Nephron progenitor cell (in vitro differentiated cells): ENCODE measurements around the gene DNMT3B.
"Not testable (repeated sequence)": the region's sequence is repeated elsewhere in the genome, so short reads cannot be mapped to it uniquely, and the experiment has no call there.

Experiments
- DNase-seq: peaks from one replicate; pipeline ENCODE4 v3.0.0; 2021
- H3K27ac Mint-ChIP-seq: 2 replicates; pipeline ENCODE4 v1.8.0; 2021; ENCODE audit warnings: mild to moderate bottlenecking, moderate library complexity, mixed read lengths
- H3K27me3 Mint-ChIP-seq: 2 replicates; pipeline ENCODE4 v1.8.0; 2021; ENCODE audit warnings: mild to moderate bottlenecking, low read depth, mixed read lengths; ENCODE audit not compliant: poor library complexity
- H3K36me3 Mint-ChIP-seq: 2 replicates; pipeline ENCODE4 v1.8.0; 2021; ENCODE audit warnings: low read depth, mixed read lengths
- H3K4me1 Mint-ChIP-seq: 2 replicates; pipeline ENCODE4 v1.8.0; 2021; ENCODE audit warnings: mixed read lengths
- H3K4me3 Mint-ChIP-seq: 2 replicates; pipeline ENCODE4 v1.8.0; 2021; ENCODE audit warnings: mild to moderate bottlenecking, moderate library complexity, mixed read lengths
- H3K9me3 Mint-ChIP-seq: 2 replicates; pipeline ENCODE4 v1.8.0; 2021; ENCODE audit warnings: mild to moderate bottlenecking, moderate library complexity, mixed read lengths
- TF ChIP-seq, protein P1 (sequence below): fragments of 200-600 bp; sonication (generic); IDR thresholded peaks from 2 replicates; pipeline ENCODE4 v1.5.0; 2021; ENCODE audit warnings: antibody characterized with exemption

Gene DNMT3B

DNA sequence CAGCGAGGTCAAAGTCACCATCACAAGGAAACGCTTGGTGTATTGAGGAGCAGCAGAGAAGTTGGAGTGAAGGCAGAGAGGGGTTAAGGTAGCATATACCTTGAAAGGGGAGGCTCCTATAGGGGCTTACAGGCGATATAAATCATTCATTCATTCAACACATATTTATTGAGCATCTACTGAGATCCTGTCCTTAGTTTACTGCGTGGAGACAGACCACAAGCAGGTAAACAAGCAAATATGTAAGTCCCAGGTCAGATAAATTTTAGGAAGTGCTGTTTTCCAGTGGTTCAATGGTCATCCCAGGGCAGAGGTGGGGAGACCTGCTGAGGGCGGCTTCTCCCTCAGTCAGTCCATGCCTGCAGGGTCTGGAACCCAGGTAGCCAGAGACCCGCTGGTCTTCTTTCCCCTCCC is 761 bp upstream of the DNMT3B start:
- TF ChIP-seq, protein P1, sequence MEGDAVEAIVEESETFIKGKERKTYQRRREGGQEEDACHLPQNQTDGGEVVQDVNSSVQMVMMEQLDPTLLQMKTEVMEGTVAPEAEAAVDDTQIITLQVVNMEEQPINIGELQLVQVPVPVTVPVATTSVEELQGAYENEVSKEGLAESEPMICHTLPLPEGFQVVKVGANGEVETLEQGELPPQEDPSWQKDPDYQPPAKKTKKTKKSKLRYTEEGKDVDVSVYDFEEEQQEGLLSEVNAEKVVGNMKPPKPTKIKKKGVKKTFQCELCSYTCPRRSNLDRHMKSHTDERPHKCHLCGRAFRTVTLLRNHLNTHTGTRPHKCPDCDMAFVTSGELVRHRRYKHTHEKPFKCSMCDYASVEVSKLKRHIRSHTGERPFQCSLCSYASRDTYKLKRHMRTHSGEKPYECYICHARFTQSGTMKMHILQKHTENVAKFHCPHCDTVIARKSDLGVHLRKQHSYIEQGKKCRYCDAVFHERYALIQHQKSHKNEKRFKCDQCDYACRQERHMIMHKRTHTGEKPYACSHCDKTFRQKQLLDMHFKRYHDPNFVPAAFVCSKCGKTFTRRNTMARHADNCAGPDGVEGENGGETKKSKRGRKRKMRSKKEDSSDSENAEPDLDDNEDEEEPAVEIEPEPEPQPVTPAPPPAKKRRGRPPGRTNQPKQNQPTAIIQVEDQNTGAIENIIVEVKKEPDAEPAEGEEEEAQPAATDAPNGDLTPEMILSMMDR: no peak
- H3K27ac Mint-ChIP-seq: peak overlapping the region; percentile 27
- no peaks in the 10 kb centered on the region for H3K36me3 Mint-ChIP-seq
- DNase-seq: no peak
- H3K27me3 Mint-ChIP-seq: no peaks in the 10 kb centered on the region
- no peaks in the 10 kb centered on the region for H3K9me3 Mint-ChIP-seq
- peaks cover 34% of the 10 kb centered on the region for H3K4me1 Mint-ChIP-seq
- peak overlapping the region; percentile 74 for H3K4me3 Mint-ChIP-seq

DNA sequence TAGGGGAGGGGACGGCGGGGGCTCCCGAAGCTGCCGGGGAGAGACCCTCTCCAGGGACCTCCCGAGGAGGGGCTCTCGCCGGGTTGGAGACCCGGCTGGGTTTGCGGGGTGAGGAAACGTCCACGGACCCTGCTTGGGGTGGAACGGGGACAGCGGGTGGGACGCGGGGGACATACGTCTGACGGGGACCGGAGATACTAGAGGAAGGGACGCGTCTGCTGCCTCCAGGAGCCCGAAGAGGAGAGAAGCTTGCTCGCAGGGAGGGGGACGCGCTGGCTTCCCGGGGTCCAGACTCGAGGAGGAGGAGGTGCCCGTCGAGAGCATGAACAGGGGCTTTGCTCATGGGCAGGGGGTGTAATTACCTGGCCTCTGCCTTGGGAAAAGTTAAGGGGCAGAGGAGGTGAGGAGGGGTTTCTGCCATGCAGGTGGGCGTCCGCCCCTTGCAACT is 593 bp downstream of the DNMT3B start:
- peaks cover 43% of the 10 kb centered on the region for H3K4me1 Mint-ChIP-seq
- TF ChIP-seq, protein P1: no peak
- no peaks in the 10 kb centered on the region for H3K9me3 Mint-ChIP-seq
- H3K36me3 Mint-ChIP-seq: peaks cover 7% of the 10 kb centered on the region
- peak overlapping the region; percentile 96 for H3K4me3 Mint-ChIP-seq
- DNase-seq: peak; percentile 51
- H3K27ac Mint-ChIP-seq: no peak overlapping the region
- H3K27me3 Mint-ChIP-seq: peaks cover 2% of the 10 kb centered on the region

DNA sequence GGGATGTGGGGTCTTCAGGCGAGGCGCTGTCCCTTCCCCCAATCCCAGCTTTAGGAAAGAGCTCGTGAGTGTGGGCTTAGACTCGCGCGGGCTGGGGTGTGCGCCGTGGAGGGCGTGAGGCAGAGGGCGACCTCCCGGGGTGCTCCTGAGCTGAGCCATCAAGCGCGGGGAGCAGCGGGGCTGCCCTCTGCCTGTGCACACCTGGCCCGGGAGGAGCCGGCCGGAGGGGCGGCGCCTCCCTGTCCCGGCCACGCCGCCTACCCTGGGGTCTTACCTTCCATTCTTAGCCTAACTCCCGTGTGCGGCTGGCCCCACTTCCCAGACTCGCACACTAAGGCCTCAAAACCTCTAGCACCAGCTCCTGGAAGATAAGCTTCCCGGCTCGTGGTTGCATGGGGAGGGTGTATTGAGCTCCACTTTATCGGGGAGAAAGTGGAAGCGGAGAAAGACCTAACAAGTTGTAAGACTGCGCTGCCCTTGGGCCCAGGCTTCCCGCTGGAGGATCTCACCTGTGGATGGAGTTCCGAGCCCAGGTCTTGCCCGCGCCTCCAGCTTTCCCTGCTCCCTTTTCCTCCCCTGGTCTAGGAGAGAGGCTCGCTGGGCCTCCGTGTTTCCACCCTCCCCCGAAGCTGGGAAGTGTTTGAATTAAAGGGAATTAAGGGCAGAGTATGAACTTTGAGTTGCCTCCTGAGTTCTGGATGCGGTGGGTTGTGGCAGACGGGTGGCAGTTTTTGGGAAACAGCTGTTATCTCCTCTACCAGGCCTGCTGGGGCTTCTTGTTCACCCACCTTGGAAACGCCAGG is 1.2 kb downstream of the DNMT3B start:
- no peaks in the 10 kb centered on the region for H3K9me3 Mint-ChIP-seq
- H3K4me1 Mint-ChIP-seq: peaks cover 45% of the 10 kb centered on the region
- H3K27me3 Mint-ChIP-seq: peaks cover 2% of the 10 kb centered on the region
- TF ChIP-seq, protein P1: no peak
- peak overlapping the region; percentile 96 for H3K4me3 Mint-ChIP-seq
- H3K36me3 Mint-ChIP-seq: peaks cover 7% of the 10 kb centered on the region
- H3K27ac Mint-ChIP-seq: no peak overlapping the region
- peak; percentile 27 for DNase-seq

DNA sequence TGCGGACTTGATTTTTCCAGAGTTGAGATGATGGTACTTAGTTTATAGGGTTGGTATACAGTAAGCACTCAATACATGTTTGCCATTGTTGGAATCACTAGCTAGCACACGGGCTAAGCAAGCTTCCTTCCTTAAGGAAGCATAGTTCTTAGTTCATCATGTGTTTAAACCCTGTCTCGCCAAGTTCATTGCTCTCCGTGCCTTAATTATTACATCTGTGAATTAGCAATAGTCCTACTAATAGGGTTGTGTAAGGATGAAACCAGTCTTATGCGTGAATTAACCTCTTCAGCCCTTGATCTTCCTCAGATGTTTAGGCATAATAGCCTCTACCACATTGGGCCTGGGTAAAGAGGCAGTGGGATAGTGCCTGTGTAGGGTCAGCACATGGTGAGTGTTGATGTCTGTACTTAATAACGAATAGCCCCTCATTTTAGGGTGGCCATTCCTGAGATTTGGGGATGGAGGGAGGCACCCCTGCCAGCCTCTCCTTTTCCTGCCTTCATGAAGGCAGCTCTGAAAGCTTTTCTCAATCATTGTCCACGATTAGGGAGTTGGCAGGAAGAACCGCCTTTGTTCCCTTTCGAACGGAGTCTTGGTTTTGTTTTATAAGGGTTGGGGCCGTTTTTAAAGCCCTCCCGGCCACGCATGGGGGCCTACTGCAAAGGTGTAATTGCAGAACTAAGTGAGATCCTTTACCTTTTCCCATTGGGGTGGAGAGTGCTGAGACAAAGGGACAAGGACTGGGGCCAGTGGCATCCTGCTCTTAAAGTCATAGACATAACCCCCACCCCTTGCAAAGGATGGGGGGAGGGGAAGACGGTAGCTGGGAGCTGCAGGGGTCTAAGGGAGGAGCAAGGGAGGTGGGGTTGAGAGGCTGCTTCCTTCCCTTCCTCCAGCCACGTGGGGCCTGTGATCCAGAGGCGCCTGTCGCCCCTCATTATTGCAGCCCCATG is 2.1 kb downstream of the DNMT3B start:
- Mint-ChIP-seq H3K9me3 (no peaks in the 10 kb centered on the region), H3K4me1 (peaks cover 45% of the 10 kb centered on the region), H3K36me3 (peaks cover 7% of the 10 kb centered on the region), H3K27ac (peak overlapping the region; percentile 66), H3K4me3 (peak overlapping the region; percentile 96), H3K27me3 (peaks cover 2% of the 10 kb centered on the region)
- TF ChIP-seq, protein P1: no peak
- DNase-seq: peak; percentile 33

DNA sequence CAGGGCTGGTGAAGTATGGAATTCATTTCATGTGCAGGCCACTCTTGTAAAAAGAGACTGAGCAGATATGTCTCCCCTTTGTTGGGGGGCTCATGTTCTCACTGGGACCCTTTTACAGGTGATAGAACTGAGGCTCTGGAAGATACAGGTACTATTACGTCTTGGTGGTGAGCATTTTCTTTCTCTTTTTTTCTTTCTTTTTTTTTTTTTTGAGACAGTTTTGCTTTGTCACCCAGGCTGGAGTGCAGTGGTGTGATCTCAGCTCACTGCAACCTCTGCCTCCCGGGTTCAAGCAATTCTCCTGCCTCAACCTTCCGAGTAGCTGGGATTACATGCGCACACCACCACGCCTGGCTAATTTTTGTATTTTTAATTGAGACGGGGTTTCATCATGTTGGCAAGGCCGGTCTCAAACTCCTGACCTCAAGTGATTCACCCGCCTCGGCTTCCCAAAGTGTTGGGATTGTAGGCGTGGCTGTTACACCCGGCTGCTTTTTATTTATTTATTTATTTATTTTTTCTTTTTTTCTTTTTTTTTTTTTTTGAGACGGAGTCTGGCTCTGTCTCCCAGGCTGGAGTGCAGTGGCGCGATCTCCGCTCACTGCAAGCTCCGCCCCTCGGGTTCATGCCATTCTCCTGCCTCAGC is 3.2 kb downstream of the DNMT3B start:
- not testable (repeated sequence) for H3K27me3 Mint-ChIP-seq, H3K36me3 Mint-ChIP-seq, H3K9me3 Mint-ChIP-seq, DNase-seq
- Mint-ChIP-seq H3K4me1 (peaks cover 45% of the 10 kb centered on the region), H3K27ac (peak overlapping the region; percentile 45), H3K4me3 (peak overlapping the region; percentile 96)
